Measurements from ENCODE around the gene MIEF2.

The MIEF2 gene

GRCh38 chr17:18234853-18235380 is 25.5 kb upstream of the MIEF2 start:
- DNase-seq (ENCODE audit: low read depth, low spot score) = no peak

- DNase-seq (ENCODE audit: low read depth, low spot score) = no peak
These were observed 24.7 kb upstream of the MIEF2 start for GRCh38 chr17:18235743-18236256.

DNA sequence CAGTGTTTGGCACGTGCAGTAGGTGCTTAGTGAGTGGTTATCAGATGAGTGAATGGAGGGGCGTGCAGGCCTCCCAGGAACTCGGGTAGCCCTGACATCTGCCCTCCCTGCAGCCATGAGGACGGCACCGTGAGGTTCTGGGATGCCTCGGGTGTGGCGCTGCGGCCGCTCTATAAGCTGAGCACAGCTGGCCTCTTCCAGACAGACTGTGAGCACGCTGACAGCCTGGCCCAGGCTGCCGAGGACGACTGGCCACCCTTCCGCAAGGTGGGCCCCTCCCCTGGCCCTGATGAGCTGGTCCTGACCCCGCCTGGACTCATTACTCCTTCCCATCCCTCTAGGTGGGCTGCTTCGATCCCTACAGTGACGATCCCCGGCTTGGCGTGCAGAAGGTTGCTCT is 24.0 kb upstream of the MIEF2 start:
- DNase-seq (ENCODE audit: low read depth, low spot score) = no peak

- no peak for DNase-seq (ENCODE audit: low read depth, low spot score)
These were observed 23.0 kb upstream of the MIEF2 start for GRCh38 chr17:18237461-18237860.

DNA sequence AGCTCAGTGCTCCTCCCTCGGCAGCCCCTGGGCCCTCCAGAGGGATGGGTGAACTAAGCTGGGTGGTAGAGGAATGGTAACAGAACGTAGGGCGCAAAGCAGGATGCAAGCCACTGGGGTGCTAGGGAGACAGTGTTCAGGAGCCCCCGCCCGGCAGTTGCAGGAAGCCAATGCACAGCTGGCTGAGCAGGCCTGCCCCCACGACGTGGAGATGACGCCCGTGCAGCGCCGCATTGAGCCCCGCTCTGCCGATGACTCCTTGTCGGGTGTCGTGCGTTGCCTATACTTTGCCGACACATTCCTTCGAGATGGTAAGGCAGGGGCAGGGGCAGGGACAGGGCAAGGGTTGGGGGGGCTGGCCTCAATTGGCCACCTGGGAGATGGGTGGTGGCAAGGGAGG is 22.2 kb upstream of the MIEF2 start:
- DNase-seq (ENCODE audit: low read depth, low spot score) = no peak

DNA sequence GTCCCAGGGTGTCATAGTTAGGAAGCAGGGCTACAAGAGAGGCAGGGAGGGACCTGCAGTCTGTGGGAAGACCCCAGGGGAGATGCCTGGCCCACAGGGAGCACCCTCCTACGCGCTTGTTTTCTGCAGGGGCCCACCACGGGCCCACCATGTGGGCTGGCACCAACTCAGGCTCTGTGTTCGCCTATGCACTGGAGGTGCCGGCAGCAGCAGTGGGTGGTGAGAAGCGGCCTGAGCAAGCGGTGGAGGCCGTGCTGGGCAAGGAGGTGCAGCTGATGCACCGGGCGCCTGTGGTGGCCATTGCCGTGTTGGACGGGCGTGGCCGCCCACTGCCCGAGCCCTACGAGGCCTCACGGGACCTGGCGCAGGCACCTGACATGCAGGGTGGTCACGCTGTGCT is 20.0 kb upstream of the MIEF2 start:
- DNase-seq (ENCODE audit: low read depth, low spot score) = no peak

GRCh38 chr17:18241229-18241871 is 19.1 kb upstream of the MIEF2 start:
- no peak for DNase-seq (ENCODE audit: low read depth, low spot score)

- DNase-seq (ENCODE audit: low read depth, low spot score) = no peak
These were observed 15.3 kb upstream of the MIEF2 start for GRCh38 chr17:18245038-18245776.

GRCh38 chr17:18246109-18246725 is 14.2 kb upstream of the MIEF2 start:
- no peak for DNase-seq (ENCODE audit: low read depth, low spot score)

- no peak for DNase-seq (ENCODE audit: low read depth, low spot score)
These were observed 13.4 kb upstream of the MIEF2 start for GRCh38 chr17:18246880-18247612.

GRCh38 chr17:18247613-18248001 is 12.9 kb upstream of the MIEF2 start:
- DNase-seq (ENCODE audit: low read depth, low spot score) = no peak

GRCh38 chr17:18248300-18248731 is 12.1 kb upstream of the MIEF2 start:
- DNase-seq (ENCODE audit: low read depth, low spot score) = peak; percentile 27

- DNase-seq (ENCODE audit: low read depth, low spot score) = no peak
These were observed 11.7 kb upstream of the MIEF2 start for GRCh38 chr17:18248811-18249210.

DNA sequence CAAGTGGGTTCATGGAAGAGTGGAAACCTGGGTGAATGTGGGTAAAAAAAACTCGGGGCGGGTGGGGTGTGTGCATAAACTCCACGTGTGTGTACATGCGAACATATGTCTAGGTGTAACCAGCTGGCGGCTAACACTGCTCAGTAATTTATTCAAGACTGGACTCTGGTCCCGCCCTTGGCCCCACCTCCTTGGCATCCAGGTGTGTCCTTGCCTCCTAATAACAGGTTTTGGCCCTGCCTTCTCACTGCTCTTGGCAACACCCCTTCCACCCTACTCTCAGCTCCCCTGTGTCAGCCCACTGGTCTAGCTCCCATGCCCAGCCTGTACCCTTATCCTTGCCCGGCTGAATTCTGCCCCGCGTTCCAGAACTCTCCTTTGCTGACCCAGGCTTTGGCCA is 10.2 kb upstream of the MIEF2 start:
- DNase-seq (ENCODE audit: low read depth, low spot score) = no peak

GRCh38 chr17:18250708-18251107 is 9.8 kb upstream of the MIEF2 start:
- DNase-seq (ENCODE audit: low read depth, low spot score) = no peak

GRCh38 chr17:18251204-18251603 is 9.3 kb upstream of the MIEF2 start:
- DNase-seq (ENCODE audit: low read depth, low spot score) = no peak

- no peak for DNase-seq (ENCODE audit: low read depth, low spot score)
These were observed 8.3 kb upstream of the MIEF2 start for GRCh38 chr17:18252160-18252559.

GRCh38 chr17:18253187-18253884 is 7.1 kb upstream of the MIEF2 start:
- no peak for DNase-seq (ENCODE audit: low read depth, low spot score)

DNA sequence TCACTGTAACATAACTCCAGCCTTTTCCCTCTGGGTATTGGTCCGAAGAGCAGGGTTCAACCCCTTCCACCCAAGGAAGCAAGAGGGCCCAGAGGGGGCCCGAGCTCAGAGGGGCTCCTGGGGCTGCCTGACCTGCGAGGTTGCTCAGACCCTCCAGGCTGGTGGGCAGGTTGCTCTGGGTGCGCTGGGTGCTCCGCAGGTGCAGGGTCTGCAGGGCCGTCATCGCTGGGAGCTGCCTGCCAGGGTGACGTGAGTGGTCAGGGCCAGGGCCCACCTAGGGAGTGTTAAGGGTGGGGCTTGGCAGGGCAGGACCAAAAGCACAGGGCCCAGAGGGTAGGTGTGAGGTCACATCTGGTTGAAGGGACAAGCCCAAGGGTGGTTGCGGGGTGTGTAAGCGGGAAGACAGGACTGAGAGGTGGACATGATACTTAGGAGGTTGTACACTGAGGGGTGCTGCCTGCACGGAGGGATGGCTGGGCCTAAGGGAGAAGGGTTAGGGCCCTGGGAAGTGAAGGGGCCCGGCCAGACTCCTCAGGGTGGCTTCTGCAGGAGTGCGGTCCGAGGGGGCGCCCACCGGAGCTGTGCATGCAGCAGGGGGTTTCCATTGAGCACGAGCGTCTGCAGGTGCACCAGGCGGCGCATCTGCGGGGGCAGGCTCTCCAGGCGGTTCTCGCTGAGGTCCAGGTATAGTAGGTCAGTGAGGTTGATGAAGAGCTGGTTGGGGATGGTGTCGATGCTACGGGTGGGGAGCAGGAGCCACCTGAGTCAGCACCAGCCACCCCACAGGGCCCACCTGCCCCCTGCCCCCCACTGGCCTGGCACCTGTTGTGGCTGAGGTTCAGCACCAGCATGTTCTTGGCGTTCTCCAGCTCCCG is 6.3 kb upstream of the MIEF2 start:
- no peak for DNase-seq (ENCODE audit: low read depth, low spot score)
